Measurements from ENCODE around the gene SLC13A3.

DNA sequence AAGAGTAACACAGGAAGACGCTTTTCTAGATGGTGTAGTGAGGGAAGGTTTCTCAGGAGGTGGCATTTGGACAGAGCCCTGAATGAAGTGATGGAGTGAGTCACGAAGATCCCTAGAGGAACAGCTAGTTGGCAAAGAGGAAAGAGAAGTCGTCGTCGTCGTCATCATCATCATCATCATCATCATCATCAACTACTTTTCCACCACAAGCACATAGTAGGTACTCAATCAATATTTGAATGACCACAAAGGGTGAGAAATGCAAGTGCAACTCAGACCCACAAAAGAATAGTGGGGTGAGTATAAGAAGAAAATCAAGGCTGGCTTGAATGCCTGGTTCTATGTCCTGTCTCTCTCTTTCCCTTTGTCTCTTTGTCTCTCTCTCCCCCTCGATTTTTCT, 72.5 kb downstream of the SLC13A3 start:
- TF ChIP-seq, protein P1, sequence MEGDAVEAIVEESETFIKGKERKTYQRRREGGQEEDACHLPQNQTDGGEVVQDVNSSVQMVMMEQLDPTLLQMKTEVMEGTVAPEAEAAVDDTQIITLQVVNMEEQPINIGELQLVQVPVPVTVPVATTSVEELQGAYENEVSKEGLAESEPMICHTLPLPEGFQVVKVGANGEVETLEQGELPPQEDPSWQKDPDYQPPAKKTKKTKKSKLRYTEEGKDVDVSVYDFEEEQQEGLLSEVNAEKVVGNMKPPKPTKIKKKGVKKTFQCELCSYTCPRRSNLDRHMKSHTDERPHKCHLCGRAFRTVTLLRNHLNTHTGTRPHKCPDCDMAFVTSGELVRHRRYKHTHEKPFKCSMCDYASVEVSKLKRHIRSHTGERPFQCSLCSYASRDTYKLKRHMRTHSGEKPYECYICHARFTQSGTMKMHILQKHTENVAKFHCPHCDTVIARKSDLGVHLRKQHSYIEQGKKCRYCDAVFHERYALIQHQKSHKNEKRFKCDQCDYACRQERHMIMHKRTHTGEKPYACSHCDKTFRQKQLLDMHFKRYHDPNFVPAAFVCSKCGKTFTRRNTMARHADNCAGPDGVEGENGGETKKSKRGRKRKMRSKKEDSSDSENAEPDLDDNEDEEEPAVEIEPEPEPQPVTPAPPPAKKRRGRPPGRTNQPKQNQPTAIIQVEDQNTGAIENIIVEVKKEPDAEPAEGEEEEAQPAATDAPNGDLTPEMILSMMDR (conservative IDR thresholded peaks at IDR 0.05; ENCODE audit: low read length): no peak
- TF ChIP-seq EZH2phosphoT487 (IDR thresholded peaks at IDR 0.05; ENCODE audit: borderline replicate concordance): no peak
